Cardiac muscle cell (in vitro differentiated cells and primary cell): ENCODE results near the gene F10. TPM values are rescaled to one million over a fixed set of nuclear protein-coding genes. Genes with fewer than 3 reads are reported as not detected.

ENCODE experiments used
- DNase-seq, 2 donors: peaks; one replicate each; pipeline versions ENCODE4 v3.0.0 to v3.0.0-alpha.2; 2010 to 2017; ENCODE audit warnings: low read depth in 1 of 2, low spot score in 1 of 2
- H3K27ac ChIP-seq: fragments of 200-600 bp; sonication (generic); 2 replicates; pipeline ENCODE4 v1.5.1; 2016
- H3K27me3 ChIP-seq: fragments of 200-600 bp; sonication (generic); 2 replicates; pipeline ENCODE4 v1.6.0; 2016; ENCODE audit warnings: control low read depth
- H3K36me3 ChIP-seq: fragments of 200-600 bp; sonication (generic); 2 replicates; pipeline ENCODE4 v1.5.1; 2016; ENCODE audit warnings: control low read depth
- H3K4me1 ChIP-seq: fragments of 200-600 bp; sonication (generic); 2 replicates; pipeline ENCODE4 v1.8.1; 2017; ENCODE audit warnings: low read depth, mild to moderate bottlenecking, mixed run types
- H3K4me3 ChIP-seq: fragments of 200-600 bp; sonication (generic); 2 replicates; pipeline ENCODE4 v1.5.1; 2016; ENCODE audit warnings: mild to moderate bottlenecking
- H3K9me3 ChIP-seq: fragments of 200-600 bp; sonication (generic); 2 replicates; pipeline ENCODE4 v1.5.1; 2017; ENCODE audit warnings: low read depth, mild to moderate bottlenecking, control low read depth
- CTCF ChIP-seq: IDR thresholded peaks from 2 replicates; pipeline ENCODE4 v1.5.1; 2012; ENCODE audit warnings: low read depth, mild to moderate bottlenecking, low read length
- polyA plus RNA-seq: library from polyadenylated mRNA; unstranded; fragments of >200 nt; fragmentation: Nextera tagmentation; extraction: Ambion mirVana; gene quantifications from 2 replicates; pipeline ENCODE4 v1.2.1, GENCODE V29; 2016
- total RNA-seq: library from RNA; depleted of rRNA; stranded (reverse); fragments of >200 nt; gene quantifications from 2 replicates; pipeline ENCODE4 v1.2.3, GENCODE V29; 2016

Gene F10
- total and polyA plus RNA-seq, 2 experiments from 2014 or later = 4.0 to 6.6 TPM

- H3K9me3 ChIP-seq = no peaks in the 10 kb centered on the region
- no peak overlapping the region for H3K27ac ChIP-seq
Measured at GRCh38 chr13:113186061-113186900, 63.7 kb downstream of the F10 start.

GRCh38 chr13:113187263-113187669, 64.7 kb downstream of the F10 start:
- H3K4me3 ChIP-seq = no peak overlapping the region
- no peaks in the 10 kb centered on the region for H3K4me1 ChIP-seq
- H3K27ac ChIP-seq = no peak overlapping the region
- no peaks in the 10 kb centered on the region for H3K9me3 ChIP-seq
- no peaks in the 10 kb centered on the region for H3K27me3 ChIP-seq
- DNase-seq = peak in 1 of 2 donors; percentile 98
- peak; percentile 9 for TF ChIP-seq CTCF
- peaks cover 19% of the 10 kb centered on the region for H3K36me3 ChIP-seq

More at GRCh38 chr13:113186061-113186900, 63.7 kb downstream of the F10 start:
- Histone ChIP-seq H3K27me3 (no peaks in the 10 kb centered on the region), H3K4me1 (no peaks in the 10 kb centered on the region), H3K36me3 (peaks cover 19% of the 10 kb centered on the region), H3K4me3 (no peak overlapping the region)
- no peak for DNase-seq
- no peak for TF ChIP-seq CTCF

GRCh38 chr13:113187883-113188665, 65.5 kb downstream of the F10 start:
- Histone ChIP-seq H3K36me3 (peaks cover 20% of the 10 kb centered on the region), H3K27ac (no peak overlapping the region), H3K27me3 (no peaks in the 10 kb centered on the region), H3K4me1 (no peaks in the 10 kb centered on the region), H3K9me3 (no peaks in the 10 kb centered on the region), H3K4me3 (no peak overlapping the region)
- TF ChIP-seq CTCF = no peak
- no peak for DNase-seq

- Histone ChIP-seq H3K27me3 (no peaks in the 10 kb centered on the region), H3K36me3 (peaks cover 25% of the 10 kb centered on the region), H3K9me3 (no peaks in the 10 kb centered on the region), H3K4me1 (no peaks in the 10 kb centered on the region), H3K4me3 (no peak overlapping the region), H3K27ac (no peak overlapping the region)
- no peak for TF ChIP-seq CTCF
- DNase-seq = no peak
Measured at GRCh38 chr13:113190181-113190580, 67.6 kb downstream of the F10 start.

- H3K4me1 ChIP-seq = no peaks in the 10 kb centered on the region
- no peak for TF ChIP-seq CTCF
- no peak overlapping the region for H3K27ac ChIP-seq
- no peaks in the 10 kb centered on the region for H3K27me3 ChIP-seq
- DNase-seq = no peak
- no peaks in the 10 kb centered on the region for H3K9me3 ChIP-seq
- H3K4me3 ChIP-seq = no peak overlapping the region
- H3K36me3 ChIP-seq = peaks cover 40% of the 10 kb centered on the region
Measured at GRCh38 chr13:113192279-113192678, 69.7 kb downstream of the F10 start.
